GM19328 (cell line): ENCODE measurements around the gene SDF4.

Experiments used
- ATAC-seq: cut with Tn5 transposase; IDR thresholded peaks from one replicate; pipeline ENCODE4 v1.9.1; 2021; ENCODE audit warnings: mild to moderate bottlenecking, moderate library complexity; ENCODE audit not compliant: unreplicated experiment

The SDF4 gene

GRCh38 chr1:1231400-1232207 lies at the start of gene SDF4:
Gene SDF4, minus strand, starts transcription at chr1:1232001. Its CDS starts 3,229 bp downstream, at chr1:1228772.
- ATAC-seq, result peak; percentile 91

GRCh38 chr1:1280782-1281481 lies 49.1 kb upstream of the SDF4 start:
- ATAC-seq, result no peak

- no peak for ATAC-seq
These were observed 47.2 kb upstream of the SDF4 start for GRCh38 chr1:1279028-1279427.

- ATAC-seq, result no peak
These were observed 46.8 kb upstream of the SDF4 start for GRCh38 chr1:1278620-1279019.

- no peak for ATAC-seq
These were observed 44.0 kb upstream of the SDF4 start for GRCh38 chr1:1275836-1276235.

- ATAC-seq, result no peak
These were observed 43.2 kb upstream of the SDF4 start for GRCh38 chr1:1274931-1275431.

- ATAC-seq, result no peak
These were observed 42.6 kb upstream of the SDF4 start for GRCh38 chr1:1274299-1274930.

- ATAC-seq, result peak; percentile 72
These were observed 41.9 kb upstream of the SDF4 start, which contains the start of gene UBE2J2 for GRCh38 chr1:1273512-1274298. Gene UBE2J2, minus strand, starts transcription at chr1:1273854. Its CDS starts 5,862 bp downstream, at chr1:1267992.

- peak; percentile 7 for ATAC-seq
These were observed 41.4 kb upstream of the SDF4 start for GRCh38 chr1:1273209-1273511.

GRCh38 chr1:1272341-1273208 lies 40.8 kb upstream of the SDF4 start:
- ATAC-seq, result no peak

GRCh38 chr1:1270813-1271212 lies 39.0 kb upstream of the SDF4 start:
- ATAC-seq, result no peak

GRCh38 chr1:1268284-1268682 lies 36.5 kb upstream of the SDF4 start:
- ATAC-seq, result no peak

GRCh38 chr1:1267488-1268283 lies 35.9 kb upstream of the SDF4 start:
- no peak for ATAC-seq

GRCh38 chr1:1264868-1265272 lies 33.1 kb upstream of the SDF4 start:
- ATAC-seq, result no peak

- ATAC-seq, result no peak
These were observed 32.2 kb upstream of the SDF4 start for GRCh38 chr1:1264026-1264425.

GRCh38 chr1:1262758-1263157 lies 31.0 kb upstream of the SDF4 start:
- ATAC-seq, result no peak

GRCh38 chr1:1262071-1262470 lies 30.3 kb upstream of the SDF4 start:
- ATAC-seq, result no peak

GRCh38 chr1:1260843-1261560 lies 29.2 kb upstream of the SDF4 start:
- no peak for ATAC-seq
